ENCODE measurements around the gene IQGAP2.
"Not testable (repeated sequence)": the region's sequence is repeated elsewhere in the genome, so short reads cannot be mapped to it uniquely, and the experiment has no call there.

Gene IQGAP2

GRCh38 chr5:76422742-76423141, 19.7 kb downstream of the IQGAP2 start:
- Histone ChIP-seq H3K4me1 (ENCODE audit: insufficient read depth, low read length) (peaks cover 35% of the 10 kb centered on the region), H3K27ac (ENCODE audit: low read length) (no peak overlapping the region), H3K4me3 (ENCODE audit: low read length) (no peak overlapping the region), H3K36me3 (ENCODE audit: insufficient read depth, low read depth, low read length) (no peaks in the 10 kb centered on the region), H3K9ac (ENCODE audit: low read depth, low read length) (no peak overlapping the region), H3K27me3 (ENCODE audit: insufficient read depth, low read length) (no peaks in the 10 kb centered on the region), H3K9me3 (ENCODE audit: insufficient read depth, low read depth, low read length) (no peaks in the 10 kb centered on the region)

- H3K36me3 ChIP-seq (ENCODE audit: insufficient read depth, low read depth, low read length), result no peaks in the 10 kb centered on the region
- H3K9me3 ChIP-seq (ENCODE audit: insufficient read depth, low read depth, low read length), result no peaks in the 10 kb centered on the region
- H3K4me3 ChIP-seq (ENCODE audit: low read length), result no peak overlapping the region
- H3K4me1 ChIP-seq (ENCODE audit: insufficient read depth, low read length), result peaks cover 43% of the 10 kb centered on the region
- H3K27ac ChIP-seq (ENCODE audit: low read length), result no peak overlapping the region
- no peak overlapping the region; the same call in 1 of the 2 replicates for H3K9ac ChIP-seq (ENCODE audit: low read depth, low read length)
- H3K27me3 ChIP-seq (ENCODE audit: insufficient read depth, low read length), result no peaks in the 10 kb centered on the region
Measured at GRCh38 chr5:76425146-76425545, 22.1 kb downstream of the IQGAP2 start.

- peak overlapping the region; percentile 61 for H3K27ac ChIP-seq (ENCODE audit: low read length)
- peaks cover 40% of the 10 kb centered on the region for H3K4me1 ChIP-seq (ENCODE audit: insufficient read depth, low read length)
- no peaks in the 10 kb centered on the region for H3K36me3 ChIP-seq (ENCODE audit: insufficient read depth, low read depth, low read length)
- H3K27me3 ChIP-seq (ENCODE audit: insufficient read depth, low read length), result no peaks in the 10 kb centered on the region
- peak overlapping the region; percentile 24; the same call in 1 of the 2 replicates for H3K9ac ChIP-seq (ENCODE audit: low read depth, low read length)
- peak overlapping the region; percentile 49 for H3K4me3 ChIP-seq (ENCODE audit: low read length)
- H3K9me3 ChIP-seq (ENCODE audit: insufficient read depth, low read depth, low read length), result no peaks in the 10 kb centered on the region
Measured at GRCh38 chr5:76425928-76426804, 23.1 kb downstream of the IQGAP2 start.

GRCh38 chr5:76427206-76428140, 24.4 kb downstream of the IQGAP2 start:
- Histone ChIP-seq H3K27me3 (ENCODE audit: insufficient read depth, low read length) (no peaks in the 10 kb centered on the region), H3K4me3 (ENCODE audit: low read length) (peak overlapping the region; percentile 49; the same call in 1 of the 2 replicates), H3K9me3 (ENCODE audit: insufficient read depth, low read depth, low read length) (no peaks in the 10 kb centered on the region), H3K9ac (ENCODE audit: low read depth, low read length) (peak overlapping the region; percentile 24; the same call in 1 of the 2 replicates), H3K4me1 (ENCODE audit: insufficient read depth, low read length) (peaks cover 40% of the 10 kb centered on the region), H3K36me3 (ENCODE audit: insufficient read depth, low read depth, low read length) (no peaks in the 10 kb centered on the region), H3K27ac (ENCODE audit: low read length) (no peak overlapping the region)

GRCh38 chr5:76428550-76428949, 25.5 kb downstream of the IQGAP2 start:
- not testable (repeated sequence) for H3K27me3 ChIP-seq (ENCODE audit: insufficient read depth, low read length); H3K4me3 ChIP-seq (ENCODE audit: low read length); H3K9ac ChIP-seq (ENCODE audit: low read depth, low read length); H3K36me3 ChIP-seq (ENCODE audit: insufficient read depth, low read depth, low read length); H3K9me3 ChIP-seq (ENCODE audit: insufficient read depth, low read depth, low read length); H3K27ac ChIP-seq (ENCODE audit: low read length)
- peaks cover 43% of the 10 kb centered on the region for H3K4me1 ChIP-seq (ENCODE audit: insufficient read depth, low read length)

GRCh38 chr5:76433261-76433660, 30.2 kb downstream of the IQGAP2 start:
- Histone ChIP-seq H3K36me3 (ENCODE audit: insufficient read depth, low read depth, low read length) (no peaks in the 10 kb centered on the region), H3K27ac (ENCODE audit: low read length) (no peak overlapping the region), H3K27me3 (ENCODE audit: insufficient read depth, low read length) (no peaks in the 10 kb centered on the region), H3K9ac (ENCODE audit: low read depth, low read length) (no peak overlapping the region), H3K9me3 (ENCODE audit: insufficient read depth, low read depth, low read length) (no peaks in the 10 kb centered on the region), H3K4me1 (ENCODE audit: insufficient read depth, low read length) (peaks cover 7% of the 10 kb centered on the region; the same call in 1 of the 2 replicates), H3K4me3 (ENCODE audit: low read length) (no peak overlapping the region)

GRCh38 chr5:76437507-76437906, 34.4 kb downstream of the IQGAP2 start:
- H3K4me1 ChIP-seq (ENCODE audit: insufficient read depth, low read length); H3K9ac ChIP-seq (ENCODE audit: low read depth, low read length); H3K9me3 ChIP-seq (ENCODE audit: insufficient read depth, low read depth, low read length); H3K4me3 ChIP-seq (ENCODE audit: low read length); H3K36me3 ChIP-seq (ENCODE audit: insufficient read depth, low read depth, low read length); H3K27me3 ChIP-seq (ENCODE audit: insufficient read depth, low read length); H3K27ac ChIP-seq (ENCODE audit: low read length): not testable (repeated sequence)

GRCh38 chr5:76438025-76438424, 34.9 kb downstream of the IQGAP2 start:
- Histone ChIP-seq H3K27me3 (ENCODE audit: insufficient read depth, low read length) (no peaks in the 10 kb centered on the region), H3K9me3 (ENCODE audit: insufficient read depth, low read depth, low read length) (0 out of 2 replicates have a peak, but pooled peaks cover 3% of the 10 kb centered on the region), H3K27ac (ENCODE audit: low read length) (no peak overlapping the region), H3K4me3 (ENCODE audit: low read length) (no peak overlapping the region), H3K4me1 (ENCODE audit: insufficient read depth, low read length) (peaks cover 3% of the 10 kb centered on the region; the same call in 1 of the 2 replicates), H3K9ac (ENCODE audit: low read depth, low read length) (no peak overlapping the region), H3K36me3 (ENCODE audit: insufficient read depth, low read depth, low read length) (no peaks in the 10 kb centered on the region)

- Histone ChIP-seq H3K4me3 (ENCODE audit: low read length) (no peak overlapping the region), H3K36me3 (ENCODE audit: insufficient read depth, low read depth, low read length) (no peaks in the 10 kb centered on the region), H3K9me3 (ENCODE audit: insufficient read depth, low read depth, low read length) (0 out of 2 replicates have a peak, but pooled peaks cover 3% of the 10 kb centered on the region), H3K9ac (ENCODE audit: low read depth, low read length) (no peak overlapping the region), H3K4me1 (ENCODE audit: insufficient read depth, low read length) (no peaks in the 10 kb centered on the region), H3K27ac (ENCODE audit: low read length) (no peak overlapping the region), H3K27me3 (ENCODE audit: insufficient read depth, low read length) (no peaks in the 10 kb centered on the region)
Measured at GRCh38 chr5:76439201-76439600, 36.1 kb downstream of the IQGAP2 start.

GRCh38 chr5:76439929-76440328, 36.8 kb downstream of the IQGAP2 start:
- no peak overlapping the region for H3K27ac ChIP-seq (ENCODE audit: low read length)
- H3K27me3 ChIP-seq (ENCODE audit: insufficient read depth, low read length), result no peaks in the 10 kb centered on the region
- no peaks in the 10 kb centered on the region for H3K4me1 ChIP-seq (ENCODE audit: insufficient read depth, low read length)
- H3K9ac ChIP-seq (ENCODE audit: low read depth, low read length), result no peak overlapping the region
- H3K9me3 ChIP-seq (ENCODE audit: insufficient read depth, low read depth, low read length), result 0 out of 2 replicates have a peak, but pooled peaks cover 3% of the 10 kb centered on the region
- H3K36me3 ChIP-seq (ENCODE audit: insufficient read depth, low read depth, low read length), result no peaks in the 10 kb centered on the region
- no peak overlapping the region for H3K4me3 ChIP-seq (ENCODE audit: low read length)

- Histone ChIP-seq H3K9ac (ENCODE audit: low read depth, low read length) (no peak overlapping the region), H3K4me3 (ENCODE audit: low read length) (no peak overlapping the region), H3K27me3 (ENCODE audit: insufficient read depth, low read length) (no peaks in the 10 kb centered on the region), H3K36me3 (ENCODE audit: insufficient read depth, low read depth, low read length) (no peaks in the 10 kb centered on the region), H3K4me1 (ENCODE audit: insufficient read depth, low read length) (no peaks in the 10 kb centered on the region), H3K27ac (ENCODE audit: low read length) (no peak overlapping the region), H3K9me3 (ENCODE audit: insufficient read depth, low read depth, low read length) (0 out of 2 replicates have a peak, but pooled peaks cover 3% of the 10 kb centered on the region)
Measured at GRCh38 chr5:76441101-76441500, 38.0 kb downstream of the IQGAP2 start.

All from iPS-20b (cell line).